ENCODE results near the gene NKX2-4. TPM values are rescaled to one million over a fixed set of nuclear protein-coding genes. Genes with fewer than 3 reads are reported as not detected.

Gene NKX2-4
- total and polyA plus RNA-seq, 2 donors (not counting 1 experiment from before 2014, with no cell fraction given) = not detected

- 95% methylated on average over 3 of the region's 5 CpGs for WGBS (ENCODE audit: insufficient coverage)
- DNase-seq = no peak
- H3K4me1 ChIP-seq (ENCODE audit: control insufficient read depth in 2 of 2, insufficient read depth in 2 of 2, low read length in 2 of 2) = no peaks in the 10 kb centered on the region
- ChIA-PET POLR2A (no interaction called here), CTCF (no interaction called here)
- Mint-ChIP-seq H3K27ac (no peak overlapping the region), H3K27me3 (peaks cover 1% of the 10 kb centered on the region), H3K4me3 (no peak overlapping the region), H3K4me1 (peaks cover under 1% of the 10 kb centered on the region), H3K9me3 (ENCODE audit: insufficient read depth) (no peaks in the 10 kb centered on the region)
- H3K9me3 ChIP-seq (ENCODE audit: control extremely low read depth in 1 of 3, control insufficient read depth in 2 of 3, insufficient read depth in 1 of 3, low read length in 2 of 3) = no peaks in the 10 kb centered on the region
- no peak overlapping the region for H3K9ac ChIP-seq (ENCODE audit: low read length)
- no peaks in the 10 kb centered on the region for H3K27me3 ChIP-seq (replicated peaks in 1 of 4; ENCODE audit: control extremely low read depth in 1 of 4, control insufficient read depth in 3 of 4, insufficient read depth in 4 of 4, low read length in 3 of 4)
- H2AFZ ChIP-seq (ENCODE audit: insufficient read depth, low read depth, low read length, poor library complexity, severe bottlenecking) = no peak overlapping the region
- no peaks in the 10 kb centered on the region for H3K79me2 ChIP-seq (ENCODE audit: control insufficient read depth, insufficient read depth, low read length)
- TF ChIP-seq EZH2 (IDR thresholded peaks at IDR 0.05; ENCODE audit: borderline replicate concordance, insufficient read depth, low read depth, low read length, poor library complexity, severe bottlenecking) = no peak
- no peak for TF ChIP-seq CTCF (IDR thresholded peaks at IDR 0.05)
- peaks cover 21 to 52% of the 10 kb centered on the region in 2 experiments for H3K36me3 ChIP-seq (replicated peaks in 1 of 2; ENCODE audit: control extremely low read depth in 1 of 2, control insufficient read depth in 1 of 2, extremely low read depth in 1 of 2, insufficient read depth in 2 of 2, low read length in 1 of 2)
- no peak overlapping the region for H3K27ac ChIP-seq (ENCODE audit: low read length in 2 of 2)
- no peak for ATAC-seq (ENCODE audit: low read depth)
- H4K20me1 ChIP-seq (ENCODE audit: control insufficient read depth, insufficient read depth, low read length, poor library complexity, severe bottlenecking) = peaks cover 2% of the 10 kb centered on the region
- intact Hi-C loops (cut with micrococcal nuclease) = no loop called here
- no peak overlapping the region for H3K4me3 ChIP-seq (ENCODE audit: control extremely low read depth in 1 of 5, extremely low read depth in 1 of 5, insufficient read depth in 1 of 5, low read depth in 2 of 5, low read length in 4 of 5)
- H3K4me2 ChIP-seq (replicated peaks; ENCODE audit: low read depth, low read length, poor library complexity, severe bottlenecking) = no peak overlapping the region
Measured at GRCh38 chr20:21386111-21386510, 11.2 kb downstream of the NKX2-4 start.

GRCh38 chr20:21384308-21384892 lies 12.9 kb downstream of the NKX2-4 start:
- no peak overlapping the region for H3K9ac ChIP-seq (ENCODE audit: low read length)
- H3K27me3 ChIP-seq (replicated peaks in 1 of 4; ENCODE audit: control extremely low read depth in 1 of 4, control insufficient read depth in 3 of 4, insufficient read depth in 4 of 4, low read length in 3 of 4) = no peaks in the 10 kb centered on the region
- H2AFZ ChIP-seq (ENCODE audit: insufficient read depth, low read depth, low read length, poor library complexity, severe bottlenecking) = no peak overlapping the region
- H3K4me3 Mint-ChIP-seq = no peak overlapping the region
- whole genome bisulfite sequencing (ENCODE audit: insufficient coverage) = 83% methylated on average over 1 of the region's 5 CpGs
- no peaks in the 10 kb centered on the region for H3K4me1 Mint-ChIP-seq
- TF ChIP-seq EZH2 (IDR thresholded peaks at IDR 0.05; ENCODE audit: borderline replicate concordance, insufficient read depth, low read depth, low read length, poor library complexity, severe bottlenecking) = no peak
- no peak for TF ChIP-seq CTCF (IDR thresholded peaks at IDR 0.05)
- no peaks in the 10 kb centered on the region for H3K27me3 Mint-ChIP-seq
- DNase-seq = no peak
- no peaks in the 10 kb centered on the region for H3K9me3 Mint-ChIP-seq (ENCODE audit: insufficient read depth)
- H3K79me2 ChIP-seq (ENCODE audit: control insufficient read depth, insufficient read depth, low read length) = no peaks in the 10 kb centered on the region
- POLR2A ChIA-PET = no interaction called here
- H3K4me1 ChIP-seq (ENCODE audit: control insufficient read depth in 2 of 2, insufficient read depth in 2 of 2, low read length in 2 of 2) = no peaks in the 10 kb centered on the region
- intact Hi-C loops (cut with micrococcal nuclease) = no loop called here
- peaks cover 10% of the 10 kb centered on the region for H4K20me1 ChIP-seq (ENCODE audit: control insufficient read depth, insufficient read depth, low read length, poor library complexity, severe bottlenecking)
- no peak for ATAC-seq (ENCODE audit: low read depth)
- no peak overlapping the region for H3K27ac ChIP-seq (ENCODE audit: low read length in 2 of 2)
- H3K9me3 ChIP-seq (ENCODE audit: control extremely low read depth in 1 of 3, control insufficient read depth in 2 of 3, insufficient read depth in 1 of 3, low read length in 2 of 3) = no peaks in the 10 kb centered on the region
- CTCF ChIA-PET = no interaction called here
- H3K4me3 ChIP-seq (ENCODE audit: control extremely low read depth in 1 of 5, extremely low read depth in 1 of 5, insufficient read depth in 1 of 5, low read depth in 2 of 5, low read length in 4 of 5) = no peak overlapping the region
- H3K27ac Mint-ChIP-seq = no peak overlapping the region
- H3K4me2 ChIP-seq (replicated peaks; ENCODE audit: low read depth, low read length, poor library complexity, severe bottlenecking) = no peak overlapping the region
- H3K36me3 ChIP-seq (replicated peaks in 1 of 2; ENCODE audit: control extremely low read depth in 1 of 2, control insufficient read depth in 1 of 2, extremely low read depth in 1 of 2, insufficient read depth in 2 of 2, low read length in 1 of 2) = peaks cover 19 to 52% of the 10 kb centered on the region in 2 experiments
